Stimulated activated CD4-positive, alpha-beta T cell treated with anti-CD3 and anti-CD28 coated beads, Interleukin-1b, Interleukin-23, amount 100 ng/mL, for 24 hours (primary cell): ENCODE data around the gene HGFAC.
"Not testable (repeated sequence)": the region's sequence is repeated elsewhere in the genome, so short reads cannot be mapped to it uniquely, and the experiment has no call there.

Experiments
- DNase-seq, 4 experiments: peaks; one replicate each; pipeline ENCODE4 v3.0.0-alpha.2; 2020; ENCODE audit warnings: low read depth in 4 of 4, low spot score in 1 of 4

Gene HGFAC

DNA sequence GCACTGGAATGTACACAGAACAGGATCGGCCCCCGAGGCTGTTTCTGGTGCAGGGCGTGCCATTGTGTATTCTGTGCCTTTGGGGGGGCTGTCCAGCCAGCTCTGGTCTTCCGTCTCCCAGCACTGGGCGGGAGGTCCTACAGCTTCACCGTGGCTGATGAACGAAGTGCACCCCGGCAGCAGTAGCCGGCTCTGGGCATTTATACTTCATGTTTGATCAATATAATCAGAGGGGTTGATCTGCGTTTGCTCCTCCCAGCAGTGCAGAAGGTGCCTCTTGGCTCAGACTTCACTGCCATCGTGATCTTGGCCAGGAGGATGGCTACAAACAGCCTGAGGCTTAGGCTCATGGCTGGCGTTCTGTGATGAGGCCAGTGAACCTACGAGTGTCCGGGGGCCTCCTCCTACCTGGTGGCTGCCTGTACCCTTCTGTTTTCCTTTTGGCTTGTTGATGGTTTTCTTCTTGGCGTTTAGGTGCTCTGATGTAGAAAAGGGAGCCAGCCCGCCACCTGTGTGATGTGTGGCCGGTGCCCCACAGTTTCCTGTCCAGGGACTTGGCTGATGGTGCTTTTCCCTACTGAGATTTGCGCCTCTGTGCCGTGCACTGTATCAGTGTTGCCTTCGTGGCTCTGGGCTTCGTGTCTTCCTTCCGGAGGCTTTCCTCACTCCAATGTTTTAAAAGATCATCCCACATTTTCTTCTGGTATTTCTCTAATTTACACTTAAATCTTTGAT, 31.2 kb upstream of the HGFAC start:
- no peak for DNase-seq

GRCh38 chr4:3411190-3411589, 30.6 kb upstream of the HGFAC start:
- not testable (repeated sequence) for DNase-seq

- no peak for DNase-seq
Observed at GRCh38 chr4:3411676-3412075, 30.1 kb upstream of the HGFAC start.

DNA sequence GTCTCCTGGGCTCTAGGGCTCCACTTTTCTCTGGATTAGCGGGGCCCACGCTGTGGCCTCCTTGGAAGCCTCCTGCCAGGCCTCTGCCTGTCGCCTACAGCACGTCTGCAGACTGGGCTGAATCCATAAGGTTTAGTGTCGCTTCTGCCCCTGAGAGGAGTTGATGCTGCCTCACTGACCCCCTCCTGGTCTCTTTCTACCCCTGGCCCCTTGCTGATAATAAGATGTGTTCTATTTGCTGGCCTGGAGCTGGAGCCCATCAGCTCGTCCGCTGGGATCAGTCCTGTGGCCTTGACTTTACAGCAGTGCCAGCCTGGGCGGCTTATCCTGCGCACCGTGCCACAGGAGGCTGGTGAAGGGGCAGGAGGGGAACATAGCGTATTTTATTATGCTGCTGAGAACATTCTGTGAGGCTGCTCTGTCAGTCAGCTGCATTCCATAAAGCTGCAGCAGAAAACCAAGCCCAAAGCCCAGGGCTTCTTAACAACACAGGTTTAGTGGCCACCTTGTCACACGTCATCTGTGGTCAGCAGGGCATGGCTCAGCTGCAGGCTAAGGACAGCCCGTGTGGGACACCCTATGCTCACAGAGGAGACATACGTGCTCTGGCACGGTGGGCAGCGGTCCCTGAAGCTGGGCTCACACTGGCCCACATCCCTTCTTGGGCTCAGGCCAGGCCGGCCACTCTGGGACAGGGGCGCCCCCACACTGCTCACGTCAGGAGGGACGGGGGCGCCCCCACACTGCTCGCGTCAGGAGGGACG, 29.3 kb upstream of the HGFAC start:
- DNase-seq = no peak

GRCh38 chr4:3413217-3413671, 28.5 kb upstream of the HGFAC start:
- DNase-seq = no peak

- no peak for DNase-seq
Observed at GRCh38 chr4:3413675-3414420, 27.9 kb upstream of the HGFAC start.

- DNase-seq = no peak
Observed at GRCh38 chr4:3414421-3415279, 27.1 kb upstream of the HGFAC start.

DNA sequence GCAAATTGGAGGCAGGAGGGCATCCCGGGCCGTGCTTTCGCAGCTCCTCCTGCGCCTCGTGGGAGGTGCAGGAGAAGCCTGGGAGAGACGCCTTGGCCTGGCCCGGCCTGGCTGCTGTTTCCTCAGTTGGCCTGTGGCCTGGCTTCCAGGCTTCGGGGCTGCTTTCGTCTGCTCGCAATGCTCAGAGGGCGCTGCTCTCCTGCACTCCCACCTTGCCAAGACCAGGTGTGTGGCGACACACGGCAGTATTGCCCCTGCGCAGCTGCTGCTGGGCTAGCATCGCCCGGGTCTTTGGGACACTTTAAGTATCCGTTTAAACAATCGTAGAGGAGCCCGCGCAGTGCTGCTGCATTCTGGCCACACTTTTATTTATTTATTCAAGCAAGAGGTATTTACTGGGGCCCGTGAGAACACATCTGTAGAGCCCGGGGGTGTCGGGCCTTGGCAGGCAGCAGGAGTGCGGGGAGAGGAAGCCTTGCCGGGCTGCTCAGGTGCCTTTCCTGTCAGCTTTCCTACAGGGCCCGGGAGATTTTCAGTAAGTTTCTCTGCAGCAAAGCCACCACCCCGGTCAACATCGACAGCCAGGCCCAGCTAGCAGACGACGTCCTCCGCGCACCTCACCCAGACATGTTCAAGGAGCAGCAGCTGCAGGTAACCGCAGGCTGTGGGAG, 26.2 kb upstream of the HGFAC start:
- no peak for DNase-seq

- DNase-seq = no peak
Observed at GRCh38 chr4:3416270-3416669, 25.5 kb upstream of the HGFAC start.

- DNase-seq = no peak
Observed at GRCh38 chr4:3416821-3417221, 24.9 kb upstream of the HGFAC start.

DNA sequence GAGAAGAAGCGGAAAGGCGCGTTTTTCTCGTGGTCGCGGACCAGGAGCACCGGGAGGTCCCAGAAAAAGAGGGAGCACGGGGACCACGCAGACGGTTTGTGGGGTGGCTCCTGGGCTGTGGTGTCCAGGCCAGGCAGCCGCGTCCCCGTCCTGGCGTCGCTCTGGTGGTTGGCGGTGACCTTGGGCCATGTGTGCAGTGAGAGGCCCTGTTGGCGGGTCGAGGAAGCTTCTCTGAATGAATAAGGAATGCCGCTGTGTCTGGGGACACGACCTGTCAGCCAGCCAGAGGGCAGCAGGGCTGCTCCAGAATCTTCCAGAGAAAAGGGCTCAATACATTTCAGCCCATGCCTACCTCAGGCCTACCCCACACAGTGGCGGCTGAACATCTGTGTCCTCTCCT, 24.3 kb upstream of the HGFAC start:
- DNase-seq = no peak

GRCh38 chr4:3418029-3418762, 23.6 kb upstream of the HGFAC start:
- no peak for DNase-seq

DNA sequence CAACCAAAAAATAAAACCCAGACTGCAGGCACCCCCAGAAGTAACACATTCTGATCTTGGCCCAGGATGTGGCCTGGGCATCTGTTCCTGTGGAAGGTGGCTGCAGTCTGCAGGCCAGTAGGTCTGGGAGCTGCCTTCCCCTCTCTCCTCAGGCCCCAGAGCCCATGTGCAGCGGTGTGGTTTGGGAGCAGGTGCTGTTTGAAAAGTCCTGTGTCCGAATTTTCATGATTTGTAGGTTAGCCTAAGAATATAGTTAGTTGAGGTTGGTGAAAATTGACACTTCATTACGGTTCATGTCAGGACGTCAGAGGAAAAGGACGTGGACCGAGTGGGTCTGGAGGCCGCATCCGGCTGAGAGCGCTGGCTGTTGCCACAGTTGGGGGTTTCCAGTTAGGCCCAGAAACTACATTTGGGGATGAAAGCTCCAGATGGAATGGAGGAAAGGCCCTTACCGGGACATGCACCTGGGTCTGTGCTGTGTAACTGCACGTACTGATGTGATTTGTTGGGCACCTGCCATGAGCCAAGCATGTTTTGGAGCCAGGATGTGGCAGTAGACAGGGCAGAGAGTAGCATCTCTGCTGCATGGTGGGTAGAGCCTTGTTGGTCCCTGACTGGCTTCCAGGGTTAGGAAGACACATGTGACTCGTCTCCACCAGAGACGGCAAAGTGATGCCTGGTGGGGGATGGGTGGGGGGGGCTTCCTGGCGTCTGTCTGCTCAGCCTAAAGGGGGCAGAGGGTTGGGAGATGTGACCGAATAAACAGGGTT, 21.7 kb upstream of the HGFAC start:
- DNase-seq = no peak

DNA sequence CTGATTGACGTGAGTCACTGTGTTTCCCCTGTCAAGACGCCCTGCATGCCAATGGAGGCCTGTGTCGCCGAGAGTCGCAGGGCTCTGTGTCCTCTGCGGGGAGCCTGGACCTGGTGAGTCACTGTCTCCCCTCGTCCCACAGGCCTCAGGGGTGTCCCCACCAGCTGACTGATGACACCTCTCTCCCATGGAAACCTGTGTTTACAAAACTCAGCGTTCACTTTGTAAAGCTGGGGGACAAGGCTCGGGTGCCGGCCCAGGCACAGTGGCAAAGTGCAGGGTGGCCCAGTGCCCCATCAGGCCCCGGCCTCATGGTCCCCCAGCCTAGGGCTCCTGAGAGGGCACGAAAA, 21.2 kb upstream of the HGFAC start:
- no peak for DNase-seq

DNA sequence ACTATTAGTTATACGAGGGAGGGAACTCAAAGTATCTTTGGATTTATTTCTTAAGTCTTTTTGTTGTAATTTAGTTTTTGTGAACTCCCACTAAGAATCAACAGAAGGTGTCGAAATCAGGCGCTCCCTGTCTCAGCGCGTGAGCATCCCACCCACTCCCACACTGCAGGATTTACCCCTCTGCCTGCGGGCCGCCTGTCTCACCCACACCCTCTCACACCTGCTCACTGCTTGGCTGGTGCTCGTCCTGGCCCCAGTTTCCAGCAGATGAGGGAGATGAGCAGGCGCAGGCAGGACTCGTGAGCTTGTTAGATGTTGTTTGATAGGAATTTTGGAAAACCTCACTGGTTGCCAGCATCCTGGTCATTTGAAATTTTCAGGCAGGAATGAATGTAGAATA, 20.8 kb upstream of the HGFAC start:
- DNase-seq = no peak

DNA sequence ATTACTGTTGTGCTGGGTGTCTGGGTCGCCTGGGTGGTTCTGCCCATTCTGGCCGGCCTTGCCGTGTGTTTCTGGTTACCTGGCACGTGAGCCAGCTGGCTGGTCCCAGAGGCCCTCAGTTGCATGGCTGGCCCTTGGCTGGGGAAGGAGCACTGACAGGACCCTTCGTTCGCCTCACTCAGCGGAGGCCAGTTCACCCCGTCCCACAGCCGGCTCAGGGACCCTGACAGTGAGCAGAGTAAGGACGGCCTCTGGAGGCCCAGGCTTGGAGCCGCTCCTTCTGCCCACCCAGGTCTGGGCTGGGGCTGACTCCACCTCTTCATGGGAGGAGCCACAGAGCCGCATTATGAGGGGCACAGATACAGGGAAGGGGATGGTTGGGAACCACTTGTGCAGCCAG, 20.3 kb upstream of the HGFAC start:
- DNase-seq = no peak

- DNase-seq = no peak
Observed at GRCh38 chr4:3422241-3422801, 19.4 kb upstream of the HGFAC start.

DNA sequence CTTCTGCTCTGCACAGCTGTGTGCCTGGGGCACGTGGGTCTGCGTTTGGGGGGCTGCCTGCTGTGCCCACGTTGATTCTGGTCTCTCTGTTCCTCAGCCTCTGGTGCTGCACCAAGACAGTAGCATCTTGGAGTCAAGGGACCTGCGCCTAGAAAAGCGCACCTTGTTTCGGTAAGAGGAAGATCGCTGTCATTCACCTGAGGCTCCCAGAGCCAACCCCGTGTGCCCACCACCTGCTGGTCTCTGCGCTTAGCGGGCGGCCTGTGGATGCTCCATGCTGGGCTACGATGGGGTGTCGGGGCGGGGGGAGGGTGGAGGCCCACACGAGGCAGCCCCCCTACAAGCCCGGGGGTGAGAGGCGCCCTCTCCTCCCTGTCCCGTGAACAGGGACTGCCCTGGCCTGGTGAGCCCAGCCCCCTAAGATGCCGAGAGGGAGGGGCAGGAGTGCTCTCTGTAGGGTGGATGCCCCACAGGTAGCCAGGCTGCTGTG, 18.9 kb upstream of the HGFAC start:
- no peak for DNase-seq

DNA sequence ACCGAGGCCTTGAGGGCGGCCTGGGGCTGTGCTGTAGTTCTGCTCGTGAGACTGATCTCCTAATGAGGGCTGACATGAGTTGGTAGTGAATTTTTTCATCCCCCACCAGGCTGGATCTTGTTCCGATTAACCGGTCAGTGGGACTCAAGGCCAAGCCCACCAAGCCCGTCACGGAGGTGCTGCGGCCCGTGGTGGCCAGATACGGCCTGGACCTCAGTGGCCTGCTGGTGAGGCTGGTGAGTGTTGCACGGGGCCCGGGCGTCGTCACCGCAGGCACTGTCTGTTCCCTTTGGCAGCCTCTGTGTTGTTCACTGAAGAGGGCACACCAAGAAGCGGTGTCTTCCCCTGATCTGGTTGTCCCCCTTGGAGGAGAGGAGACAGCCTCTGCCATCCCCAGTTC, 18.4 kb upstream of the HGFAC start:
- DNase-seq = no peak
